ENCODE results near the gene IFT122. TPM values are rescaled to one million over a fixed set of nuclear protein-coding genes. Genes with fewer than 3 reads are reported as not detected.

The IFT122 gene
- total and polyA plus RNA-seq, 12 donors: 9.7 to 29.1 (median 16.8) TPM

GRCh38 chr3:129415830-129416229, 24.2 kb upstream of the IFT122 start:
- H3K4me1 ChIP-seq: peaks cover 0 to 46% (median 18%) of the 10 kb centered on the region in 9 donors
- TF ChIP-seq CTCF (IDR thresholded peaks at IDR 0.05): no peak
- H3K27ac ChIP-seq: no peak overlapping the region
- DNase-seq (no peak), ATAC-seq (no peak)
- no peaks in the 10 kb centered on the region for H3K27me3 ChIP-seq
- 86 to 87% methylated on average over 6 of the region's 6 CpGs for WGBS, 2 donors
- H3K9me3 ChIP-seq: no peaks in the 10 kb centered on the region
- H3K36me3 ChIP-seq: no peaks in the 10 kb centered on the region
- H3K4me3 ChIP-seq: no peak overlapping the region
- intact Hi-C loops (cut with DNase I): no loop called here

GRCh38 chr3:129416415-129416814, 23.6 kb upstream of the IFT122 start:
- DNase-seq (no peak), ATAC-seq (no peak)
- TF ChIP-seq CTCF (IDR thresholded peaks at IDR 0.05): no peak
- 91 to 92% methylated on average over 4 of the region's 4 CpGs for WGBS, 2 donors
- Histone ChIP-seq H3K27ac (peak overlapping the region in 3 of 10 donors; percentile 42 to 85 (median 48)), H3K36me3 (no peaks in the 10 kb centered on the region), H3K4me1 (peaks cover 0 to 46% (median 18%) of the 10 kb centered on the region in 9 donors), H3K9me3 (no peaks in the 10 kb centered on the region), H3K27me3 (no peaks in the 10 kb centered on the region), H3K4me3 (no peak overlapping the region)
- intact Hi-C loops (cut with DNase I): no loop called here

- Histone ChIP-seq H3K9me3 (no peaks in the 10 kb centered on the region), H3K4me1 (peaks cover 0 to 46% (median 18%) of the 10 kb centered on the region in 9 donors), H3K27me3 (no peaks in the 10 kb centered on the region), H3K27ac (peak overlapping the region in 9 of 10 donors; percentile 15 to 85 (median 59)), H3K36me3 (no peaks in the 10 kb centered on the region), H3K4me3 (no peak overlapping the region)
- 23 to 35% methylated on average over 1 of the region's 1 CpG for WGBS, 2 donors
- peak in 1 of 2 donors; percentile 50 for DNase-seq
- ATAC-seq: peak; percentile 33 to 86 (median 74)
- intact Hi-C loops (cut with DNase I): no loop called here
- TF ChIP-seq CTCF (IDR thresholded peaks at IDR 0.05): no peak
These were observed 22.7 kb upstream of the IFT122 start for GRCh38 chr3:129417326-129417725.

GRCh38 chr3:129418041-129418973, 21.7 kb upstream of the IFT122 start:
- H3K27me3 ChIP-seq: no peaks in the 10 kb centered on the region
- TF ChIP-seq CTCF (IDR thresholded peaks at IDR 0.05): no peak
- DNase-seq: no peak
- H3K27ac ChIP-seq: peak overlapping the region in 7 of 10 donors; percentile 42 to 85 (median 66)
- H3K36me3 ChIP-seq: no peaks in the 10 kb centered on the region
- WGBS, 2 donors: 89 to 90% methylated on average over 14 of the region's 14 CpGs
- no peak overlapping the region for H3K4me3 ChIP-seq
- H3K9me3 ChIP-seq: no peaks in the 10 kb centered on the region
- peaks cover 0 to 39% (median 18%) of the 10 kb centered on the region in 9 donors for H3K4me1 ChIP-seq
- intact Hi-C loops (cut with DNase I): no loop called here
- ATAC-seq: no peak

Measured in heart right ventricle (tissue), 16 donors.